Activated T-cell treated with anti-CD3 and anti-CD28 coated beads, Interleukin-2, amount 50 U/mL, for 48 hours (primary cell): ENCODE measurements around the gene IL36A.

Experiments used
- DNase-seq, 2 experiments: peaks; one replicate each; pipeline ENCODE4 v3.0.0-alpha.2; 2020

IL36A gene

GRCh38 chr2:113005030-113005509 is at the start of gene IL36A:
Gene IL36A (plus strand): TSS chr2:113005459. CDS start chr2:113005872, 413 bp downstream.
- DNase-seq: no peak

GRCh38 chr2:112957511-112957910 is 47.7 kb upstream of the IL36A start:
- DNase-seq: no peak

- DNase-seq: peak; percentile 40 to 46
Observed at GRCh38 chr2:112958428-112959108, 46.7 kb upstream of the IL36A start.

GRCh38 chr2:112959109-112959812 is 46.0 kb upstream of the IL36A start:
- no peak for DNase-seq

- DNase-seq: no peak
Observed at GRCh38 chr2:112960230-112960825, 44.9 kb upstream of the IL36A start.

- DNase-seq: no peak
Observed at GRCh38 chr2:112962308-112963175, 42.7 kb upstream of the IL36A start.

- DNase-seq: no peak
Observed at GRCh38 chr2:112967023-112967422, 38.2 kb upstream of the IL36A start.

- DNase-seq: no peak
Observed at GRCh38 chr2:112972423-112973086, 32.7 kb upstream of the IL36A start.

- no peak for DNase-seq
Observed at GRCh38 chr2:112973156-112973555, 32.1 kb upstream of the IL36A start.

- no peak for DNase-seq
Observed at GRCh38 chr2:112977559-112978056, 27.7 kb upstream of the IL36A start, which contains the start of gene IL36G. Gene IL36G (plus strand): TSS chr2:112978006. CDS start chr2:112978639, 633 bp downstream.

GRCh38 chr2:112979731-112980130 is 25.5 kb upstream of the IL36A start:
- no peak for DNase-seq

GRCh38 chr2:112980537-112980936 is 24.7 kb upstream of the IL36A start:
- no peak for DNase-seq

GRCh38 chr2:112985090-112985489 is 20.2 kb upstream of the IL36A start:
- DNase-seq: peak in 1 of 2 experiments; percentile 35

GRCh38 chr2:112989611-112990010 is 15.6 kb upstream of the IL36A start:
- DNase-seq: no peak

GRCh38 chr2:112993831-112994230 is 11.4 kb upstream of the IL36A start:
- DNase-seq: no peak

- DNase-seq: no peak
Observed at GRCh38 chr2:112994648-112995047, 10.6 kb upstream of the IL36A start.

GRCh38 chr2:112995346-112995920 is 9.8 kb upstream of the IL36A start:
- DNase-seq: peak in 1 of 2 experiments; percentile 30

GRCh38 chr2:112996635-112997034 is 8.6 kb upstream of the IL36A start:
- DNase-seq: peak; percentile 53 to 61

- DNase-seq: no peak
Observed at GRCh38 chr2:112997151-112997550, 8.1 kb upstream of the IL36A start.

GRCh38 chr2:113000436-113000835 is 4.8 kb upstream of the IL36A start:
- no peak for DNase-seq

- DNase-seq: no peak
Observed at GRCh38 chr2:113002677-113003076, 2.6 kb upstream of the IL36A start.

- DNase-seq: no peak
Observed at GRCh38 chr2:113007250-113007649, 2.0 kb downstream of the IL36A start.
